Fibroblast of mammary gland (primary cell): ENCODE measurements around the gene HDGF.

ENCODE experiments used
- DNase-seq: peaks from one replicate; pipeline ENCODE4 v3.0.0-alpha.2; 2010; ENCODE audit warnings: low read depth
- H3K4me3 ChIP-seq: 2 replicates; pipeline ENCODE4 v1.5.1; 2011; ENCODE audit warnings: low read depth, mild to moderate bottlenecking, low read length, moderate library complexity; ENCODE audit not compliant: control insufficient read depth
- TF ChIP-seq, protein P1 (sequence below): conservative IDR thresholded peaks from 2 replicates; pipeline ENCODE4 v1.5.1; 2011; ENCODE audit warnings: low read depth, low read length, inconsistent platforms; ENCODE audit not compliant: control insufficient read depth, insufficient read depth

The HDGF gene

DNA sequence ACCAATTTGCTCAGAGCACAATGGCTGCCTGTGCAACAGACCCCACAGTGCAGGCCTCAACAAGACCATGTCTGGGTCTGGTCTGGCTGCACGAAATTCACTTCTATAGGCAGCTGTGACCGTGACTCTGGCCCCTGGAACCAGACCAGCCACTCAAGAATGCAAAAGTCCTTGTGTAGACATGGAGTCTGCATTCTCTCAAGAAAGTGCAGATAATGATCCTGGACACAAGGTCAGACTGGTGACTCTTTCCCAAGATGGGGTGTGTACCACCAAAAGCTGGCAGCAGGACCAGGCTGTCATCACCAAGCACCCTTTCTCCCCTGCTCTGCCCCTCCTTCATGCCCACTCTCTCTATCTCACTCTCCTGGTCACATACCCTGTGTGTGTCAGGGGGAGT, 30.3 kb downstream of the HDGF start:
- TF ChIP-seq, protein P1, sequence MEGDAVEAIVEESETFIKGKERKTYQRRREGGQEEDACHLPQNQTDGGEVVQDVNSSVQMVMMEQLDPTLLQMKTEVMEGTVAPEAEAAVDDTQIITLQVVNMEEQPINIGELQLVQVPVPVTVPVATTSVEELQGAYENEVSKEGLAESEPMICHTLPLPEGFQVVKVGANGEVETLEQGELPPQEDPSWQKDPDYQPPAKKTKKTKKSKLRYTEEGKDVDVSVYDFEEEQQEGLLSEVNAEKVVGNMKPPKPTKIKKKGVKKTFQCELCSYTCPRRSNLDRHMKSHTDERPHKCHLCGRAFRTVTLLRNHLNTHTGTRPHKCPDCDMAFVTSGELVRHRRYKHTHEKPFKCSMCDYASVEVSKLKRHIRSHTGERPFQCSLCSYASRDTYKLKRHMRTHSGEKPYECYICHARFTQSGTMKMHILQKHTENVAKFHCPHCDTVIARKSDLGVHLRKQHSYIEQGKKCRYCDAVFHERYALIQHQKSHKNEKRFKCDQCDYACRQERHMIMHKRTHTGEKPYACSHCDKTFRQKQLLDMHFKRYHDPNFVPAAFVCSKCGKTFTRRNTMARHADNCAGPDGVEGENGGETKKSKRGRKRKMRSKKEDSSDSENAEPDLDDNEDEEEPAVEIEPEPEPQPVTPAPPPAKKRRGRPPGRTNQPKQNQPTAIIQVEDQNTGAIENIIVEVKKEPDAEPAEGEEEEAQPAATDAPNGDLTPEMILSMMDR: no peak
- no peak for DNase-seq
- no peak overlapping the region for H3K4me3 ChIP-seq

DNA sequence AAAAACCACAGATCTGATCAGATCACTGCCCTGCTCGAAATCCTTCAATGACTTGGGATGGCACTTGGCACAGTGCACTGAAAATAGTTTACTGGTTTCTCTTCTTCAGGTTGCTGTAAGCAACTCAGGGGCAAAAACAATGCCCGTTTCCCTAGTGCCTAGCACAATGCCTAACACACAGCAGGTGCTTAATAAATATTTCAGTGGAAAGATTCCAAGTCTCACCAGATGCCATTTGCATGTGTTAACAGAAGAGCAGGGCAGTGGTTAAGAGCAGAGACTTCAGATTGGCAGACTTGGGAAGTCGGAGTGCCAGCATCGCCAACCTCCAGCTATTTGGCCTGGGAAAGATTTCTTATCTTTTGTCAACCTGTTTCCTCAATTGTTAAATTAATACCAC, 34.1 kb downstream of the HDGF start:
- TF ChIP-seq, protein P1: no peak
- H3K4me3 ChIP-seq: no peak overlapping the region
- no peak for DNase-seq

DNA sequence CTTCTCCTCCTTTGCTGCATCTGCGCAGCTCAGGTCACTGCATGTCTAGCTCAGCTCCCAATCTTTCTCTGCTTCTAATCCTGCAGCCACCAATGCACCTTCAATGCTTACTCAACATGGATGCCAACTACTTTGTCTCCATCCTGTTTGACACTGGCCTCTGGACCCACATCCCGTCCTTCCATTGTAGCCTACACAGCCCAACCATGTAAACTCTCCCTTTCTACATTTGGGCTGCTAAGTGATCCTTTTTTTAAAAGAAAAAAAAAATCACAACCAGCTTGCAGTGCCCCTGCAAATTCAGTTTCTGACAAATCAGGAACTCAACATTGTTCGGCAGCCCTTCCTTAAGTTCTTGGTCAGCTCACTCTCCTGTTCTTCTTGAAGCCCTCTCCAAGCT, 36.6 kb downstream of the HDGF start:
- DNase-seq: no peak
- TF ChIP-seq, protein P1: no peak
- H3K4me3 ChIP-seq: no peak overlapping the region

DNA sequence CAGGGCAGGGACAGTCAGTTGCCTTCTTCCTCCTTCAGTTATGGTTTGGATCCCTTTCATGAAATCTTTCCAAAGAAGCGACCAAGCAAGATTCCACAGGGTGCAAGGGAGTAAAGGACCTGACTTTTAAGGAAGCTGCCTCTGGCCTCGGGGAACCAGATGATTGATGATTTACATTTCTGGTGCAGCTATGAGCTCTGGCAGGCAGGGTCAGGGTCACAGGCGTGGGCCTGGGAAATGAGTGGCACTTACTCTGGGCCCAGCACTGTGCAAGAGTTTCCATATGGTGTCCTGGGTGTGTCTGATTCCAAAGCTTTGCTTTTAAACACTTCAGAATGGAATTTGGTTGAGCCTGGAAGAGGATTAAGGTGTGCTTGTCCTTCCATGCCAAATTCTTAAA, 38.8 kb downstream of the HDGF start:
- no peak overlapping the region for H3K4me3 ChIP-seq
- TF ChIP-seq, protein P1: no peak
- peak; percentile 55 for DNase-seq

DNA sequence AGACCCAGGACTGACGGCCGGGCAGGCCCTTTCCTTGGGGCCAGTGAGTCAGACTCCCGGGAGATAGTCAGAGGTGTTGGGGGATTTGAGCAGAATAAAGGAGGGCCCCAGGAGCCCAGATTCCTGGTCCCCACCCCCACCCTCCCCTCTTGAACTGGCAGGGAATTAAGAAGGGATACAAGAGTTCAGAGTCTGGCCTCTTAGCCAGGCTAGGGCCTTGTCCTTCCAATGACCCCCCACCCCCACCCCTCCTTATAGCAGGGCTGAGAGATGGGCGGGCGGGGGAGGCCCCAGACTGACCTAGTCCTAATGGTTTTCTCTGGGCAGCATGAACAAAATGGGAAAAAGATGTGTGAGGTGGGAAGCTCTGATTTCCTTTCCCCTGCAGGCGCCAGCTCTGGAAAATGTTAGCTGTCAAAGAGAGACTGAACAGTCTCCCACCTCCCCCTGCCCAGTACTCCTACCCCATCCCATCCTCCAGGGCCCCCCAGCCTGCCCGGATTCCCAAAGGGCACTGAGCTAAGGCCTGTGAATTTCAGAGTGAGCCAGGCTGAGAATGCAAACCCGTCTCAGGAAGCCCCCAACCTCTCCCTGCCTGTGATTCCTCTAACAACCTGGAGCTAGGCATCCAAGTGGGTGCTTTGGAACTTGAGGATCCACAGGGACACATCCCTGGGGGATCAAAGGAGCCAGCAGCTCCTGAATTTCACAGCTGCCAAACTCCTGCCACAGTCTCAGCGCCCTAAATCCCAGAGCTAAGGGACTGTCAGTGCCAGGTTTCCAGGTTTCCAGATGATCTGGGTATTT, 40.3 kb downstream of the HDGF start:
- TF ChIP-seq, protein P1: no peak
- DNase-seq: peak; percentile 42
- H3K4me3 ChIP-seq: no peak overlapping the region

DNA sequence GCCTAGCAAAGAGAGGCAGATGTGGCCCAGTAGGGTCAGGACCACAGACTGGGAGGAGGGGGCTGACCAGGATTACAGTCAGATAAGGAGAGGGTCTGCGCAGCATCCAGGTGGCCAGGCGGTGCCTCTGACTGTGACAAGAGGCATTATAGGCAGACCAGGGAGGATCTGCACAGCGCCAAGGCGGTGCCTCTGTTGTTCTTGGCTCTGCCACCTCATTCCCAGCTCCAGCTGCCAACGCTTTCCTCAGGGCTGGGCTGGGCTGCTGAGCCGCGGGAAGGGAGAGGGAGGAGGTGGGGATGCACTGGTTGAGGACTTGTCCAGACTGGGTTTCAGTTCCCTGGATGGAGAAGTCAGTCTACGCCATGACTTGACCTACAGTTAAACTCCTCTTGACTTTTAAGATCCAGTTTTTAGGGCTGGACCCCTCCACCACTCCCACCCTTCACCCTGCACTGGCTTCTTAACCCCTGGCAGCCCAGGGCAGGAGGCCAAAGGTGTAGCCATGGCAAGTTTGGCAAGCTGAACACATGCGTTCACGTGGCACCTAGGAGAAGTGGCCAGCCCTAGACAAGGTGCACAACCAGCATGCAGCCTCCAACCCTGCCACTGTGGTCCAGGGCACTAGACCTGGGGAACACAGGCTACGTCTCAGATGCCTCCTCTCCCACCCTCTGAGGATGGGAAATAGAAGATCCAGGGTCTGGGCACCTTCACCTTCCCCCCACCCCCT, 41.6 kb downstream of the HDGF start:
- H3K4me3 ChIP-seq: no peak overlapping the region
- TF ChIP-seq, protein P1: no peak
- peak; percentile 75 for DNase-seq

DNA sequence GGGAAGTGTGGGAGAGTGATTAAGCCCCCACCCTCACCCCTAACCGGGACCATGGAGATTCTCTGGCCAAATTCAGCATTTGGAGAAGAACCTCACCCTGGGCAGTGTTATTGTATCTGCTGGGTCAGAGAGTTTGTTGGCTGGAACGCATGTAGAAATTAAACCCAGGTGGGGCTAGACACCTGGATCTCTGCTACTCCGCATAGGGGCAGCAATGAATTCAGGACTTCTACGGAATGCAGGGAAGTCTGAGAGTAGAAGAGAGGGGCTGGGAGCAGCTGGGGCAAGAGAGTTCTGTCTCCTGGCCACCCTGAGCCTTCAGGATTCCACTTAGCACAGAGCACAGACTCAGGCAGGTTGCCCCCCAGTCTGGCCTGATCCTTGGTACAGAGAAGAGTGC, 42.4 kb downstream of the HDGF start:
- no peak overlapping the region for H3K4me3 ChIP-seq
- no peak for DNase-seq
- TF ChIP-seq, protein P1: no peak
